GM12878 (cell line): ENCODE measurements around the gene TNK2. TPM values are rescaled to one million over a fixed set of nuclear protein-coding genes. Genes with fewer than 3 reads are reported as not detected.

ENCODE experiments used
- ATAC-seq: fragments of 200-7000 bp; cut with Tn5 transposase; 3 replicates; pipeline ENCODE4 v1.9.1; 2020; ENCODE audit warnings: mild to moderate bottlenecking, moderate library complexity
- BruUV-seq: library from RNA; stranded (reverse); fragments of 400-500 nt; replicated peaks from 2 replicates; lab custom pipeline; 2021; lab: Mats Ljungman, UMichigan
- CTCF ChIA-PET: fragments of 300-600 bp; sonication (Branson Sonifier 250); formaldehyde crosslinking; extraction: SDS; loops from one replicate; lab custom pipeline; 2021; ENCODE audit warnings: inconsistent platforms; lab: Yijun Ruan, JAX
- POLR2A ChIA-PET: fragments of 350-600 bp; formaldehyde crosslinking; extraction: SDS; loops from one replicate; lab custom pipeline; 2021; ENCODE audit warnings: inconsistent platforms; lab: Charles Lee
- RAD21 ChIA-PET: fragments of 300-600 bp; sonication (Branson Sonifier 250); formaldehyde crosslinking; loops from one replicate; lab custom pipeline; 2023; ENCODE audit warnings: antibody characterized with exemption; ENCODE audit not compliant: unreplicated experiment; lab: Charles Lee
- SMC1A ChIA-PET: fragments of 300-600 bp; sonication (Branson Sonifier 250); formaldehyde crosslinking; loops from one replicate; lab custom pipeline; 2023; ENCODE audit not compliant: unreplicated experiment, uncharacterized antibody; lab: Charles Lee
- DNase-seq: peaks from one replicate; pipeline ENCODE4 v3.0.0-alpha.2; 2011; ENCODE audit warnings: low read depth, low spot score
- FAIRE-seq: peaks from 3 replicates; lab custom pipeline; 2011; peaks lifted over from hg19 to GRCh38; lab: Jason Lieb, UNC
- H2AFZ ChIP-seq: 2 replicates; pipeline ENCODE4 v1.6.0; 2011; ENCODE audit warnings: low read depth, low read length, control low read depth; ENCODE audit not compliant: control insufficient read depth
- H3K27ac ChIP-seq: 2 replicates; pipeline ENCODE4 v1.5.1; 2011; ENCODE audit warnings: control low read depth; ENCODE audit not compliant: control insufficient read depth, insufficient read depth
- H3K27me3 ChIP-seq, 2 experiments: replicated peaks in 1 of 2; 2 replicates each; pipeline versions ENCODE4 v1.6.0 to v1.6.1; 2011; ENCODE audit warnings: low read length in 1 of 2; ENCODE audit not compliant: control insufficient read depth in 2 of 2, insufficient read depth in 2 of 2
- H3K36me3 ChIP-seq, 2 experiments: 2 replicates each; pipeline ENCODE4 v1.5.1; 2011; ENCODE audit warnings: low read length in 1 of 2; ENCODE audit not compliant: control insufficient read depth in 2 of 2, insufficient read depth in 2 of 2
- H3K4me1 ChIP-seq: 2 replicates; pipeline ENCODE4 v1.6.1; 2011; ENCODE audit warnings: mild to moderate bottlenecking, low read length, moderate library complexity, mixed read lengths; ENCODE audit not compliant: control insufficient read depth, insufficient read depth
- H3K4me2 ChIP-seq: 2 replicates; pipeline ENCODE4 v1.6.0; 2011; ENCODE audit warnings: control low read depth; ENCODE audit not compliant: control insufficient read depth, insufficient read depth
- H3K4me3 ChIP-seq: fragments of 200-600 bp; sonication (generic); 2 replicates; pipeline ENCODE4 v1.5.1; 2016
- H3K79me2 ChIP-seq: 2 replicates; pipeline ENCODE4 v1.6.0; 2011; ENCODE audit warnings: low read length; ENCODE audit not compliant: control insufficient read depth, insufficient read depth
- H3K9ac ChIP-seq: 2 replicates; pipeline ENCODE4 v1.8.0; 2011; ENCODE audit warnings: low read length, control low read depth, mixed read lengths; ENCODE audit not compliant: control insufficient read depth, insufficient read depth
- H3K9me3 ChIP-seq: replicated peaks from 3 replicates; pipeline ENCODE4 v1.5.1; 2011; ENCODE audit warnings: mild to moderate bottlenecking, low read length; ENCODE audit not compliant: control insufficient read depth, insufficient read depth
- H4K20me1 ChIP-seq: 2 replicates; pipeline ENCODE4 v1.6.0; 2011; ENCODE audit not compliant: control insufficient read depth, insufficient read depth
- DPF2 ChIP-seq: fragments of 450-650 bp; IDR thresholded peaks from 2 replicates; pipeline ENCODE4 v1.6.1; 2017; ENCODE audit warnings: mild to moderate bottlenecking
- JUNB ChIP-seq: IDR thresholded peaks from 2 replicates; pipeline ENCODE4 v1.6.1; 2016; ENCODE audit warnings: antibody characterized with exemption, mild to moderate bottlenecking
- KAT2A ChIP-seq: conservative IDR thresholded peaks from 2 replicates; pipeline ENCODE4 v1.6.1; 2011; ENCODE audit warnings: low read depth, low read length; ENCODE audit not compliant: control insufficient read depth
- KLF5 ChIP-seq: fragments of 450-650 bp; IDR thresholded peaks from 2 replicates; pipeline ENCODE4 v1.6.1; 2014; ENCODE audit warnings: mild to moderate bottlenecking; ENCODE audit not compliant: partially characterized antibody
- LARP7 ChIP-seq: fragments of 450-650 bp; IDR thresholded peaks from 2 replicates; pipeline ENCODE4 v1.6.1; 2017; ENCODE audit warnings: mild to moderate bottlenecking
- MEF2A ChIP-seq: IDR thresholded peaks from 2 replicates; pipeline ENCODE4 v1.6.1; 2011; ENCODE audit warnings: low read depth, mild to moderate bottlenecking, low read length, moderate library complexity; ENCODE audit not compliant: insufficient read depth
- NFIC ChIP-seq: IDR thresholded peaks from 2 replicates; pipeline ENCODE4 v1.6.1; 2012; ENCODE audit warnings: low read depth, mild to moderate bottlenecking, inconsistent platforms, low read length, moderate library complexity
- NR2C2 ChIP-seq: IDR thresholded peaks from 2 replicates; pipeline ENCODE4 v1.6.1; 2011; ENCODE audit warnings: borderline replicate concordance, low read depth; ENCODE audit not compliant: control insufficient read depth, insufficient read length
- RFX5 ChIP-seq: IDR thresholded peaks from 2 replicates; pipeline ENCODE4 v1.6.1; 2011; ENCODE audit warnings: low read depth, low read length, improper control_type of control experiment
- SREBF1 ChIP-seq: IDR thresholded peaks from 2 replicates; pipeline ENCODE4 v1.6.1; 2012; ENCODE audit warnings: mild to moderate bottlenecking, low read length
- SREBF2 ChIP-seq: IDR thresholded peaks from 2 replicates; pipeline ENCODE4 v1.6.1; 2012; ENCODE audit warnings: mild to moderate bottlenecking, low read length
- STAT3 ChIP-seq: IDR thresholded peaks from 2 replicates; pipeline ENCODE4 v1.6.1; 2011; ENCODE audit warnings: low read depth, low read length, improper control_type of control experiment
- TBL1XR1 ChIP-seq: IDR thresholded peaks from 2 replicates; pipeline ENCODE4 v1.6.1; 2012; ENCODE audit warnings: low read depth, low read length, improper control_type of control experiment
- whole genome bisulfite sequencing: methylation state at CpG from one replicate; pipeline ENCODE4 v1.1.6; 2016; ENCODE audit warnings: low lambda C conversion rate; ENCODE audit not compliant: insufficient replicate concordance, insufficient coverage; ENCODE audit errors: missing lambda C conversion rate; 5-methylcytosine and 5-hydroxymethylcytosine counted together
- in situ Hi-C: fragments of 300-500 bp; cut with MboI; formaldehyde crosslinking; loops from 9 replicates; pipeline ENCODE4 v1.14.3; 2018; ENCODE audit warnings: mixed read lengths
- intact Hi-C: fragments of 100-400 bp; cut with micrococcal nuclease; formaldehyde crosslinking; loops from one replicate; pipeline ENCODE4 v1.14.2; 2022; ENCODE audit not compliant: unreplicated experiment
- polyA plus RNA-seq, 11 experiments: library from polyadenylated mRNA; depleted of rRNA in 4 of 11; unstranded in 6 of 11; stranded (reverse) in 5 of 11; fragments of >200 nt; fragmentation: Nextera tagmentation in 4 of 11; fragmentation: Illumina TruSeq in 1 of 11; extraction: Ambion mirVana in 4 of 11; extraction: Trizol in 1 of 11; gene quantifications; 1 replicate in 1 of 11; 2 replicates in 10 of 11; pipeline versions ENCODE4 v1.2.1 to v1.2.3, GENCODE V29; 2011 to 2016; ENCODE audit warnings: inconsistent platforms in 2 of 11, missing spikeins in 2 of 11, low read depth in 1 of 11
- total RNA-seq, 4 experiments: library from RNA; depleted of rRNA in 3 of 4; stranded (reverse); fragments of >200 nt in 3 of 4; fragmentation: Illumina TruSeq in 1 of 4; extraction: Trizol in 1 of 4; gene quantifications; 2 replicates each; pipeline versions ENCODE4 v1.2.1 to v1.2.3, GENCODE V29; 2013 to 2021
- TF ChIP-seq, protein P1 (sequence below): IDR thresholded peaks from 2 replicates; pipeline ENCODE4 v1.6.1; 2011; ENCODE audit warnings: low read depth, low read length, improper control_type of control experiment, borderline replicate concordance
- TF ChIP-seq, protein P2 (sequence below): fragments of 450-650 bp; IDR thresholded peaks from 2 replicates; pipeline ENCODE4 v1.6.1; 2017; ENCODE audit warnings: mild to moderate bottlenecking, moderate library complexity

TNK2 gene
- total and polyA plus RNA-seq, 10 of the 15 experiments (the other 5 are each of a cell fraction or from before 2014, with no cell fraction given), result 0.13 to 47.8 (median 10.8) TPM

DNA sequence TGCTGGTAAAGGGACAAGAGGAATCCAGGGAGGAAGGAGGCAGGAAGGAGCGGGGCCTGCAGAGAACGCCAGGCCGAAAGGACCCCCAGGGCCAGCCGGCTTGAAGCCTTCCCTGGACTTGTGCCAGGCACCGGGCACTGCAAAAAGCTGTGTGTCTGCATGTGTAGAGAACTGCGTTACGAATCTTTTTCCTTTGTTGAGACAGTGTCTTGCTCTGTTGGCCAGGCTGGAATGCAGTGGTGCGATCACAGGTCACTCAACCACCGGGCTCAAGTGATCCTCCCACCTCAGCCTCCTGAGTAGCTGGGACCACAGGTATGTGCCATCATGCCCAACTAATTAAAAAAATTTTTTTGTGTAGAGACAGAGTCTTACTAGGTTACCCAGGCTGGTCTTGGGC, 79.6 kb downstream of the TNK2 start:
- Histone ChIP-seq H4K20me1 (no peaks in the 10 kb centered on the region), H3K27ac (no peak overlapping the region)
- ATAC-seq, result no peak
- CTCF ChIA-PET, result interaction anchor here (1.2 kb wide), 1 partner anchor 23 kb away, joined by 4 read pairs; no protein-coding TSS in a partner anchor
- no peak for DNase-seq
- in situ Hi-C loops, result no loop called here
- TF ChIP-seq STAT3 (no peak), RFX5 (no peak), KLF5 (no peak), KAT2A (no peak), JUNB (no peak), TBL1XR1 (no peak), SREBF2 (no peak), SREBF1 (no peak), DPF2 (no peak), LARP7 (no peak), MEF2A (no peak), NR2C2 (no peak), NFIC (no peak)
- TF ChIP-seq, protein P1, sequence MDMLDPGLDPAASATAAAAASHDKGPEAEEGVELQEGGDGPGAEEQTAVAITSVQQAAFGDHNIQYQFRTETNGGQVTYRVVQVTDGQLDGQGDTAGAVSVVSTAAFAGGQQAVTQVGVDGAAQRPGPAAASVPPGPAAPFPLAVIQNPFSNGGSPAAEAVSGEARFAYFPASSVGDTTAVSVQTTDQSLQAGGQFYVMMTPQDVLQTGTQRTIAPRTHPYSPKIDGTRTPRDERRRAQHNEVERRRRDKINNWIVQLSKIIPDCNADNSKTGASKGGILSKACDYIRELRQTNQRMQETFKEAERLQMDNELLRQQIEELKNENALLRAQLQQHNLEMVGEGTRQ, result no peak
- TF ChIP-seq, protein P2, sequence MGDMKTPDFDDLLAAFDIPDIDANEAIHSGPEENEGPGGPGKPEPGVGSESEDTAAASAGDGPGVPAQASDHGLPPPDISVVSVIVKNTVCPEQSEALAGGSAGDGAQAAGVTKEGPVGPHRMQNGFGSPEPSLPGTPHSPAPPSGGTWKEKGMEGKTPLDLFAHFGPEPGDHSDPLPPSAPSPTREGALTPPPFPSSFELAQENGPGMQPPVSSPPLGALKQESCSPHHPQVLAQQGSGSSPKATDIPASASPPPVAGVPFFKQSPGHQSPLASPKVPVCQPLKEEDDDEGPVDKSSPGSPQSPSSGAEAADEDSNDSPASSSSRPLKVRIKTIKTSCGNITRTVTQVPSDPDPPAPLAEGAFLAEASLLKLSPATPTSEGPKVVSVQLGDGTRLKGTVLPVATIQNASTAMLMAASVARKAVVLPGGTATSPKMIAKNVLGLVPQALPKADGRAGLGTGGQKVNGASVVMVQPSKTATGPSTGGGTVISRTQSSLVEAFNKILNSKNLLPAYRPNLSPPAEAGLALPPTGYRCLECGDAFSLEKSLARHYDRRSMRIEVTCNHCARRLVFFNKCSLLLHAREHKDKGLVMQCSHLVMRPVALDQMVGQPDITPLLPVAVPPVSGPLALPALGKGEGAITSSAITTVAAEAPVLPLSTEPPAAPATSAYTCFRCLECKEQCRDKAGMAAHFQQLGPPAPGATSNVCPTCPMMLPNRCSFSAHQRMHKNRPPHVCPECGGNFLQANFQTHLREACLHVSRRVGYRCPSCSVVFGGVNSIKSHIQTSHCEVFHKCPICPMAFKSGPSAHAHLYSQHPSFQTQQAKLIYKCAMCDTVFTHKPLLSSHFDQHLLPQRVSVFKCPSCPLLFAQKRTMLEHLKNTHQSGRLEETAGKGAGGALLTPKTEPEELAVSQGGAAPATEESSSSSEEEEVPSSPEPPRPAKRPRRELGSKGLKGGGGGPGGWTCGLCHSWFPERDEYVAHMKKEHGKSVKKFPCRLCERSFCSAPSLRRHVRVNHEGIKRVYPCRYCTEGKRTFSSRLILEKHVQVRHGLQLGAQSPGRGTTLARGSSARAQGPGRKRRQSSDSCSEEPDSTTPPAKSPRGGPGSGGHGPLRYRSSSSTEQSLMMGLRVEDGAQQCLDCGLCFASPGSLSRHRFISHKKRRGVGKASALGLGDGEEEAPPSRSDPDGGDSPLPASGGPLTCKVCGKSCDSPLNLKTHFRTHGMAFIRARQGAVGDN, result no peak
- TF ChIP-seq, all 136 proteins: peak for 0
- RAD21 ChIA-PET, result no interaction called here
- Histone ChIP-seq H3K79me2 (no peaks in the 10 kb centered on the region), H3K4me3 (no peak overlapping the region), H3K4me1 (no peaks in the 10 kb centered on the region), H3K9ac (no peak overlapping the region), H3K9me3 (no peaks in the 10 kb centered on the region), H3K27me3 (no peaks in the 10 kb centered on the region; a peak in 1 of 4 replicates), H3K4me2 (no peak overlapping the region), H3K36me3 (no peaks in the 10 kb centered on the region), H2AFZ (no peak overlapping the region)
- intact Hi-C loops, result no loop called here
- FAIRE-seq, result no peak
- POLR2A ChIA-PET, result no interaction called here
- SMC1A ChIA-PET, result no interaction called here
- BruUV-seq, result no TSS peak
- WGBS, result 86% methylated on average over 9 of the region's 9 CpGs
